Mesodermal cell (in vitro differentiated cells): ENCODE measurements around the gene ADCK1.
"Not testable (repeated sequence)": the region's sequence is repeated elsewhere in the genome, so short reads cannot be mapped to it uniquely, and the experiment has no call there.

ENCODE experiments used
- H3K27ac ChIP-seq: 2 replicates; pipeline ENCODE4 v1.7.0; 2013; ENCODE audit warnings: mild to moderate bottlenecking, low read depth, low read length, moderate library complexity; ENCODE audit not compliant: severe bottlenecking
- H3K36me3 ChIP-seq: 2 replicates; pipeline ENCODE4 v1.7.1; 2013; ENCODE audit warnings: mild to moderate bottlenecking, low read length, moderate library complexity; ENCODE audit not compliant: control insufficient read depth, insufficient read depth
- H3K4me1 ChIP-seq: one replicate; pipeline ENCODE4 v1.7.1; 2013; ENCODE audit warnings: mild to moderate bottlenecking, low read length; ENCODE audit not compliant: insufficient read depth, control insufficient read depth, poor library complexity, severe bottlenecking
- H3K4me3 ChIP-seq: 2 replicates; pipeline ENCODE4 v1.7.0; 2013; ENCODE audit warnings: low read length, control low read depth, mild to moderate bottlenecking; ENCODE audit not compliant: insufficient read depth, poor library complexity, severe bottlenecking; ENCODE audit errors: extremely low read depth
- H3K9me3 ChIP-seq: 2 replicates; pipeline ENCODE4 v1.7.1; 2013; ENCODE audit warnings: mild to moderate bottlenecking, low read length, moderate library complexity; ENCODE audit not compliant: control insufficient read depth
- WGBS, 2 experiments: methylation state at CpG; one replicate each; pipeline ENCODE4 v1.1.5; 2013; ENCODE audit warnings: missing lambda C conversion rate in 2 of 2; ENCODE audit not compliant: insufficient coverage in 2 of 2; 5-methylcytosine and 5-hydroxymethylcytosine counted together

ADCK1 gene

GRCh38 chr14:77914073-77914721, 114.3 kb downstream of the ADCK1 start:
- Histone ChIP-seq H3K9me3 (no peaks in the 10 kb centered on the region), H3K4me1 (no peaks in the 10 kb centered on the region), H3K27ac (no peak overlapping the region), H3K36me3 (no peaks in the 10 kb centered on the region), H3K4me3 (no peak overlapping the region)
- WGBS, 2 experiments = 95% methylated on average over 4 of the region's 4 CpGs

GRCh38 chr14:77915390-77915789, 115.5 kb downstream of the ADCK1 start:
- WGBS, 2 experiments = no CpG with 5 or more reads among the region's 2 CpGs
- not testable (repeated sequence) for H3K4me1 ChIP-seq, H3K4me3 ChIP-seq, H3K36me3 ChIP-seq, H3K27ac ChIP-seq, H3K9me3 ChIP-seq

GRCh38 chr14:77917491-77918201, 117.7 kb downstream of the ADCK1 start:
- Histone ChIP-seq H3K36me3 (no peaks in the 10 kb centered on the region), H3K27ac (no peak overlapping the region)
- WGBS, 2 experiments = 95 to 100% methylated on average over 3 to 7 of the region's 7 CpGs

GRCh38 chr14:77918448-77918847, 118.5 kb downstream of the ADCK1 start:
- Histone ChIP-seq H3K27ac (no peak overlapping the region), H3K9me3 (no peaks in the 10 kb centered on the region), H3K4me1 (no peaks in the 10 kb centered on the region), H3K36me3 (no peaks in the 10 kb centered on the region), H3K4me3 (no peak overlapping the region)
- WGBS, 2 experiments = 78 to 100% methylated on average over 1 of the region's 2 CpGs

More at GRCh38 chr14:77917491-77918201, 117.7 kb downstream of the ADCK1 start:
- Histone ChIP-seq H3K4me1 (no peaks in the 10 kb centered on the region), H3K9me3 (no peaks in the 10 kb centered on the region), H3K4me3 (no peak overlapping the region)

GRCh38 chr14:77920312-77920711, 120.4 kb downstream of the ADCK1 start:
- H3K36me3 ChIP-seq = no peaks in the 10 kb centered on the region
- no peaks in the 10 kb centered on the region for H3K4me1 ChIP-seq
- 82 to 86% methylated on average over 1 to 2 of the region's 5 CpGs for WGBS, 2 experiments
- no peaks in the 10 kb centered on the region for H3K9me3 ChIP-seq
- no peak overlapping the region for H3K27ac ChIP-seq
- H3K4me3 ChIP-seq = no peak overlapping the region

GRCh38 chr14:77921818-77922217, 121.9 kb downstream of the ADCK1 start:
- Histone ChIP-seq H3K4me3 (no peak overlapping the region), H3K36me3 (no peaks in the 10 kb centered on the region), H3K4me1 (no peaks in the 10 kb centered on the region), H3K27ac (no peak overlapping the region), H3K9me3 (no peaks in the 10 kb centered on the region)
- WGBS, 2 experiments = 85 to 88% methylated on average over 1 to 2 of the region's 2 CpGs

- H3K4me3 ChIP-seq = no peak overlapping the region
- no peak overlapping the region for H3K27ac ChIP-seq
- no peaks in the 10 kb centered on the region for H3K4me1 ChIP-seq
- H3K36me3 ChIP-seq = no peaks in the 10 kb centered on the region
- H3K9me3 ChIP-seq = no peaks in the 10 kb centered on the region
- 76% methylated on average over 8 to 9 of the region's 11 CpGs for WGBS, 2 experiments
Observed at GRCh38 chr14:77923131-77923936, 123.4 kb downstream of the ADCK1 start.

- H3K4me3 ChIP-seq = no peak overlapping the region
- H3K4me1 ChIP-seq = no peaks in the 10 kb centered on the region
- no peak overlapping the region for H3K27ac ChIP-seq
- H3K9me3 ChIP-seq = no peaks in the 10 kb centered on the region
- H3K36me3 ChIP-seq = no peaks in the 10 kb centered on the region
- 95% methylated on average over 8 to 10 of the region's 22 CpGs for WGBS, 2 experiments
Observed at GRCh38 chr14:77924141-77924948, 124.4 kb downstream of the ADCK1 start.

- H3K4me1 ChIP-seq = no peaks in the 10 kb centered on the region
Observed at GRCh38 chr14:77926942-77927341, 127.0 kb downstream of the ADCK1 start.

GRCh38 chr14:77931441-77931840, 131.5 kb downstream of the ADCK1 start:
- 92 to 98% methylated on average over 12 to 14 of the region's 14 CpGs for WGBS, 2 experiments
- H3K9me3 ChIP-seq = peaks cover 17% of the 10 kb centered on the region
- no peak overlapping the region for H3K27ac ChIP-seq
- peaks cover 5% of the 10 kb centered on the region for H3K36me3 ChIP-seq
- H3K4me1 ChIP-seq = no peaks in the 10 kb centered on the region
- no peak overlapping the region for H3K4me3 ChIP-seq

More at GRCh38 chr14:77926942-77927341, 127.0 kb downstream of the ADCK1 start:
- Histone ChIP-seq H3K36me3 (no peaks in the 10 kb centered on the region), H3K4me3 (no peak overlapping the region), H3K27ac (no peak overlapping the region), H3K9me3 (no peaks in the 10 kb centered on the region)
- 84 to 91% methylated on average over 3 to 9 of the region's 9 CpGs for WGBS, 2 experiments
